ENCODE measurements around the gene PHF2.

Gene PHF2

GRCh38 chr9:93652604-93653592 lies 76.5 kb downstream of the PHF2 start:
- no peak for DNase-seq (ENCODE audit: low spot score)

DNA sequence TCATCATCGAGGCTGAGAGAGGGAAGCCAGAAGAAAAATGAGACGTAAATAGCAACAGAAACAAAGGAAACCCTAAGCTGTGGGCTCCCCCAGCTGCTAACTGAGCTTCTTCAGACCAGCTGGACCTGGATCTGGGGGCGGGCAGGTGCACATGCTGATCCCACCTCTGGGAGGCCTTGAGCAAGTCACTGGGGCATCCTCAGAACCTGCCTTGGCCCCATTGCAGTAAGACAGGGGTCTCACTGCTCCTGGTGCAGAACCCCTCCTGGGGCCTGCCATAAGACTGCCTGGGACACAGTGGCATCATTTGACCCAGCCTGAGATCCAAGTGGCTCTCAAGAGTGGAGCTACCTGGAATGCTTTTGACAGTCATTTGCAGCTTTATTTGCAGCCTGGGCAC lies 77.4 kb downstream of the PHF2 start:
- no peak for DNase-seq (ENCODE audit: low spot score)

DNA sequence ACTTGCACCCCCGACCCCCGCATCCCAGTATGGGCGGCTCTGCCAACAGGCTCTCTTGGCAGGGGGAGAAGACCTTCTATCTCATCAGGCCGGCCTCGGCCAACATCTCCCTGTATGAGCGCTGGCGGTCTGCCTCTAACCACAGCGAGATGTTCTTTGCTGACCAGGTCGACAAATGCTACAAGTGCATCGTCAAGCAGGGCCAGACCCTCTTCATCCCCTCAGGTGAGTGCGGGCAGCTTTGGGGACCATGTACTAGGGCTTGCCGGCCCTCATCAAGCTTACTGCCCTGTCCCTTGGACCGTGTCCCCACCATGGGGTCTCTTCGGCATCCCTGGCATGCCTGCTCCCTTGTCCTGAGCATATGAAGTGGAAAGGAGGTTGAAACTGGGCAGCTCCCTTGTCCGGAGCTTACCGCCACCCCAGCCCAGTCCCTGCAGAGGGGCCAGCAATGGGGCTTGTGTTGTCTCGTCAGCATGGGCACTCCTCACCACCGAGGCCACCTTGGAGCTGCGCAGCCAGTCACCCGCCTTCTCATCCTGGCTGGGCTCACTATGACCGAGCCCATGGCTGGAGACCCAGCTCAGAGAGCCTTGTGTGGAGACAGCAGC lies 78.1 kb downstream of the PHF2 start:
- DNase-seq (ENCODE audit: low spot score): no peak

DNA sequence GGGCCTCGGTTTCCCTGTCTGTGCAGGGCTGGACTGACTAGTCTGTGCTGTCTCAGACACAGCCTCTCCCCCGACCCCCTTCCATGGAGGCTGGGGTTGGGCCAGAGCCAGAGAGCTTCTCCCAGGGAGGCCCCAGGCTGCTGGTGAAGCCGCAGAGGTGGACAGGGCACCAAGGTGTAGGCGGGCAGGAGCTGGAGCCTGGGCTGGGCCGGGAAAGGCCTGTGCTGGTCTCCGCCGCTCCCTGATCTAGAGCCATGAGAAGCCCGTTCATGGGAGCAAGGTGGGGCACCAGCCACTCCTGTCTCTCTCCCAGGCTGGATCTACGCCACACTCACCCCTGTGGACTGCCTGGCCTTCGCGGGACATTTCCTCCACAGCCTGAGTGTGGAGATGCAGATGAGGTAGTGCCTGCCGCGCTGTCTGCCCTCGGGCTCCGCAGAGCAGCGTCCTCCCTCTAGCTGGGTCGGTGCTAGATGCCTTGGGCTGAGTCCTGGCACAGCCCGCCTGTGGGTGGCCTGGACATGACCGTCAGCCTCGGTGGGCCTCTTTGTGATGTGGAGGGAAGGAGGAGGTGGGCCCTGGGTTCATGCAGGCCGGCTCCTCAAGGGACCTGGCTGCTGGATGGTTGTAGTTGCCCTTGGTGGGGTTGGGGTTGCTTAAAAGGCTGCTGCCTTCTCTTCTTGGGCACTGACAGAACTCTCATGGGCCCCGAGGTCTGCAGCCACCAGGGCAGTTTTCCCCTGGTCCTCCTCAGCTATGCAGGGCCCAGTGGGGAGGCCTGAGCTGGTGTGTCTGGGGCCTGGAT lies 79.4 kb downstream of the PHF2 start:
- DNase-seq (ENCODE audit: low spot score): no peak

GRCh38 chr9:93656426-93657239 lies 80.2 kb downstream of the PHF2 start:
- DNase-seq (ENCODE audit: low spot score): no peak

- DNase-seq (ENCODE audit: low spot score): no peak
Observed at GRCh38 chr9:93657331-93658111, 81.1 kb downstream of the PHF2 start.

- no peak for DNase-seq (ENCODE audit: low spot score)
Observed at GRCh38 chr9:93658184-93658925, 82.0 kb downstream of the PHF2 start.

DNA sequence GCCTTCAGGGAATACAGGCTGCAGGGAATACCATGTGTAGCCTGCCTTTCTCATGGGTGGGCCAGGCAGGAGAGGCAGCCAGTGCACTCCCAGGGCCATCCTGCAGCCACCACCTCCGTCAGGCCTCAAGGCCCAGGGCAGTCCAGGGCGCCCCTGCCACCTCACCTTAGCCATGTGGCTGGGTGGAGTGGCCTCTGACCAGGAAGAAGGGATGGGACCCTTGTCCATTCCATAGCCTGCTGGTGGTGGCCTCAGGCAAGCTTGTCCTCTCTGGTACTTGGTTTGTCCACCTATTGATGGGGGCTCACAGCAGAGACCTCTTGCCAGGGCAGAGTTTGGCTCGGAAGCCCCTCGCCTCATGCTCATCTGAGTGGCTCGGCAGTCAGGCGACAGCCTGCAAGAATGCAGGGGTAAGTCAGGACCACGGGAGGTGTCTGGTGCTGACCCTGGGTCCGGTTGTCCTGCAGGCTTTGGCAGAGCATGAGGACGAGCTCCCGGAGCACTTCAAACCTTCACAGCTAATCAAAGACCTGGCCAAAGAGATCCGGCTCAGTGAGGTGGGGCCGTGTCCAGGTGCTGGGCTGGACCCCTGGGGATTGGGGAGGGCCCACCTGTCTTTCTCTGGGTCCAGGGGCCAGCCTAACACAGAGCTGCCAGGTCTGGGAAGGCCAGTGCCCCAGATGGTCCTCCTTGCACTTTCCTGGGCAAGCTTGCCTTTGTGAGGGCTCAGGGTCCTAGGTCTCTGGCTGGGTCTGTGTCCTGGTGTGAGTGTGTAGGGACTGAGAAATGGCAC lies 82.9 kb downstream of the PHF2 start:
- no peak for DNase-seq (ENCODE audit: low spot score)

DNA sequence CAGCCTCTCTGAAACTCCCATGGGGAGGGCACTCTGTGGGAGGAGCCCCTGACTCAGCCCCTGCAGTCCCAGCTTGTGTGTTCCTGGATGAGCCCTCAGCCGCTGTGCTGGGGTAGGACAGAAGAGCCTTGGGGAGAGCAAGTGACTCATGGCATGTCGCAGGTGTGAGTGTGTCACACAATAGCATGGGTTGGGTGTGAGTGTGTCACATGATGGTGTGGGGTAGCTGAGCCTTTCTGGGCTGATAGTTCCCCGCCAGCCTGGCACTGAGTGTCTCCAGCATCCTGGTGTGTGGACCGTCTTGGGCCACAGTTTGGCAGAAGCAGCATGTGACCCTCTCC lies 83.4 kb downstream of the PHF2 start:
- no peak for DNase-seq (ENCODE audit: low spot score)

DNA sequence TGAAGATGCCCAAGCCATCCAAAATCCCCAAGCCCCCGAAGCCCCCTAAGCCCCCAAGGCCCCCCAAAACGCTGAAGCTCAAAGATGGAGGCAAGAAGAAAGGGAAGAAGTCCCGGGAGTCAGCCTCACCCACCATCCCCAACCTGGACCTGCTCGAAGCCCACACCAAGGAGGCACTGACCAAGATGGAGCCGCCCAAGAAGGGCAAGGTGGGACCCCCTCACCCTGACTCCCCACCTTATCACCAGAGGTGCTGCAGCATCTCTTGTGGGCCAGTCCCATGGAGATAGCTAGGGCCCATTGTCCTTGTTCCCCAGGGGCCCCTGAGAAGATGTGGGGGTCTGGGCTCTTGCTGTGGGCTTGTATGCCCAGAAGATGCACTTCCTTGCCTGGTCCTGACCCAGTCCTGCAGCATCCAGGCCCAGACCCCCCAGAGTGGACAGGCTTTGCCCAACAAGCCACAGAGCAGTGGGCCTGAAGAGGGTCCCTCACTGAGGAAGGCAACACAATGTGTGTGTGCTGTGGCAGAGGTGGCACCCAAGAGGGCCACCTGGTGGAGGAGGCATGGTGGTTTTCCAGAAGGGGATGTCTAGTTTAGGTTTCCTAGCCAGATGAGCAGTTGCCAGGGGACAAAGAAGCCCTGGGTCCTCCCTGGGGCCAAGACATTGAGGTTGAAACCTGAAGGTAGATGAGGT lies 84.1 kb downstream of the PHF2 start:
- DNase-seq (ENCODE audit: low spot score): no peak

- DNase-seq (ENCODE audit: low spot score): no peak
Observed at GRCh38 chr9:93661591-93661990, 85.2 kb downstream of the PHF2 start.

- no peak for DNase-seq (ENCODE audit: low spot score)
Observed at GRCh38 chr9:93662016-93662638, 85.7 kb downstream of the PHF2 start.

DNA sequence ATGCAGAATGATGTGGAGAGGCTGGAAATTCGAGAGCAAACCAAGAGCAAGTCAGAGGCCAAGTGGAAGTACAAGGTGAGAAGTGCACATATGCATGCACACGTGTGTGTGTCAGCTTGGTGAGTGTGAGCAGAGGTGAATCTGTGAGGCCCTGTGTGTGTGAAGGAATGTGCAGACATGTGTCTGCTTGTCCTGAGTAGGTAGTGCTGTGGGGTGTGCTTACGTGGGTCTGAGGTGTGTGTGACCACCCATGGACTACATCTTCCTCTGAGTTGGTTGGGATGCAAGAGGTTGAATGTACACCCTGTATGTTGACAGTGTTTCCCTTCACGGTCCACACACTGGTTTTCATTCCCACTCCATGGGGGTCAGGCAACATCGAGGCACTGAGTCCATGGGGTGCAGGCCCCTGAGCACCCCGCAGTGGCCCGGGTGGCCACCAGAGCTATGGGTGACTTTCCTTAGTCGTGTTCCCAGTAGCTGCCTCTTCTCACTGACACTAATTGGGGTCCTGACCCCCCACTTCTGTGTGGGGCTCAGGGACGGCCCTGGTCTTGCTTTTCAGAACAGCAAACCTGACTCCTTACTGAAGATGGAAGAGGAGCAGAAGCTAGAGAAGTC lies 86.7 kb downstream of the PHF2 start:
- DNase-seq (ENCODE audit: low spot score): no peak

- DNase-seq (ENCODE audit: low spot score): no peak
Observed at GRCh38 chr9:93663877-93664548, 87.6 kb downstream of the PHF2 start.

GRCh38 chr9:93664549-93665120 lies 88.3 kb downstream of the PHF2 start:
- no peak for DNase-seq (ENCODE audit: low spot score)

DNA sequence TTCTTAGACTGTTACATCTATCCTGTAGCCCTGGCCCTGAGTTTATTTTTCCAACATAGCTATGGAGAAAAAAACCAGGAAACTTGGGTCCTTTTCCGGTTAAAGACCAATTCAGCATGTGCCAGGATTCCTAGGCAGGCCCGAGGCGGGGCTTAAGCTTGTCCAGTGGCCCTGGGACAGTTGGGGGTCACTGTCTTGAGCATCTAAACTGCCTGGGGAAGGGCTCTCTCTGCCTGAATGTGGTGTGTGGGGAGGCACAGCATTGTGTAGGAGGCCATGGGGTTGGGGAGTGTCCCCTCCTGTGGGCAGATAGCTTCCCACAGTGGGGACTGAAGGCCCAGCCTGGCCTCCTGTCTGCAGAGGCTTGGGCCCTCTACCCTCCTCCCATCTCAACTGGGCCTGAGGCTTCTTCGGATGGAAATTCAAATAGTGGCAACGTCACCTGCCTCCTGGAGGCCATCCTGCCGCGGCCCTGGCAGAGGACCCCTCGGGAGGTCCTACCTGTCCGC lies 88.8 kb downstream of the PHF2 start:
- DNase-seq (ENCODE audit: low spot score): no peak
